ENCODE measurements around the gene POP5.
A peak's percentile ranks its signal among the peaks of the same experiment; 100 is the strongest.
"Not testable (repeated sequence)": the region's sequence is repeated elsewhere in the genome, so short reads cannot be mapped to it uniquely, and the experiment has no call there.

The POP5 gene

DNA sequence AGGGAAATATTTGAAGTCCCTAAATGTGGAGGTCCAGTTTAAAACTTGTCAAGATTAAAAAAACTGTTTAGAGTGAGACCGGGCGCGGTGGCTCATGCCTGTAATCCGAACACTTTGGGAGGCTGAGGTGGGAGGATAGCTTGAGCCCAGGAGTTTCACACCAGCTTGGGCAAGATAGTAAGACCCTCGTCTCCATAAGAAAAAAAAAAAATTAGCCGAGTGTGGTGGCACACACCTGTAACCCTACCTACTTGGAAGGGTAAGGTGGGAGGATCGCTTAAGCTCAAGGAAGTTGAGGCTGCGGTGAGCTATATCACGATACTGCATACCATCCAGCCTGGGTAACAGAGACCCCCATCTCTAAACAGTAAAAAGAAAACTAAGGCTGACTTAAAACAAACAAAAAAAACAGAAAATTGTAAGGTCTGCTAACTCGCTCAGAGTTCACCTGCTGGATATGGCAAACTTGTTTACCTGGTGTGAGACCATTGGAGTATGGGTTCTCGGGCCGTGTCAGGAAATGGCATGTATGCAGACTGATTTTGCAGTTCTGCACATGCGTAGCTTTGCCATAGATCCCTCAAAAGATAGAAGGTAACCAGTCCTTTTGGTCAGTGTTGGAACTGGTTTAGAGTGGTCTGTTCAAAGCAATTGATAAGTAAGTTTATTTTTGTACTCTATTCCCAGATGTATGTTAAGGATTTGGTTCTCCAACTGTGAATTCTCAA, 45.0 kb downstream of the POP5 start:
- DNase-seq, result no peak

DNA sequence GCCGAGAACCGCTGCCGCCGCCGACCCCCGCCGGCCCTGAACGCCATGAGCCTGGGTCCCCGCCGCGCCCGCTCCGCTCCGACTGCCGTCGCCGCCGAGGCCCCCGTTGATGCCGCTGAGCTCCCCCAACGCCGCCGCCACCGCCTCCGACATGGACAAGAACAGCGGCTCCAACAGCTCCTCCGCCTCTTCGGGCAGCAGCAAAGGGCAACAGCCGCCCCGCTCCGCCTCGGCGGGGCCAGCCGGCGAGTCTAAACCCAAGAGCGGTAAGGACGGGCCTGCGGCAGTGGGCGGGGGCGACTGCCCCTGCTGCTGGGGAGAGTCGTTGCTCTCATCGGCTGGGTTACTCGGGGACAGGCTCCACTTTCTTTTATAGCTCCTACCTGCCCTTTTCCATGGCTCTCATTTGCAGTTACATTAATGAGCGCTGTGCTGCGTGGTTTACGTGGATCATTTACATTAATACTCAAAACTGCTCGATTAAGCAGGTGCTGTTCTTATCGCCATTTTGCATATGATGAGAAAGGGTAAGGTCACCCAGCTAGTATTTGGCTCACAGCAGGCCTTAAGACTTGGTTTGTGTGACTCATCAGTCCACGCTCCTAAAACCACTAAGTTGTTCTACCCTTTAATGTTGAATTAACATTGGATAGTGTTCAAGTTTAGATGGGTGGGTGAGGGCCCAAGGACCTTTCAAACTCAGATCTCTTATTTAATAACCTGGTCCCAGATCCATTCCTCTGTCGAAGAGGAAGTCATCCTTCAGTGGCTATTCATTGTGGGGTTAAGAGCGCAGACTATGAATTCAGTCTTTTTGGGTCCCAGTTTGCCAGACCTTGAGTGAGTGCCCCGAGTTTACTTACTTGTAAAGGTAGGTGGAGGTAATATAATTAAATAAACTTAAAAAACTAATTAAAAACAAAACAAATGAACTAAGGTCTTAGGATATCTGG, 46.2 kb downstream of the POP5 start:
- DNase-seq, result peak; percentile 49

DNA sequence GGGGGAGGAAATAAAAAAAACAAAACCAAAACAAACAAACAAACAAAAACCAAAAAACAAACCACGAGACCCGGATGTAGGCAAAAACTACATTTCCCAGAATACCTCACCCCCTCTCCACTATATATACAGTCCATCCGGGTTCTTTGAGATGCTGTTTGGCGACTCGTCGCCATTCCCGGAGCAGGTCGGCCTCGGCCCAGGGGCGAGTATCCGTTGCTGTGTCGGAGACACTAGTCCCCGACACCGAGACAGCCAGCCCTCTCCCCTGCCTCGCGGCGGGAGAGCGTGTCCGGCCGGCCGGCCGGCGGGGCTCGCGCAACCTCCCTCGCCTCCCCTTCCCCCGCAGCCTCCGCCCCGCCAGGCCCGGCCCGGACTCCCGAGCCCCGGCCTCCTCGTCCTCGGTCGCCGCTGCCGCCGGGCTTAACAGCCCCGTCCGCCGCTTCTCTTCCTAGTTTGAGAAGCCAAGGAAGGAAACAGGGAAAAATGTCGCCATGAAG, 46.9 kb downstream of the POP5 start, which contains the start of gene RNF10:
TSS of gene RNF10 (plus strand) at position 154 of the 500 bp plus-strand sequence. CDS start 456 bp downstream, outside the sequence.
- peak; percentile 93 for DNase-seq

DNA sequence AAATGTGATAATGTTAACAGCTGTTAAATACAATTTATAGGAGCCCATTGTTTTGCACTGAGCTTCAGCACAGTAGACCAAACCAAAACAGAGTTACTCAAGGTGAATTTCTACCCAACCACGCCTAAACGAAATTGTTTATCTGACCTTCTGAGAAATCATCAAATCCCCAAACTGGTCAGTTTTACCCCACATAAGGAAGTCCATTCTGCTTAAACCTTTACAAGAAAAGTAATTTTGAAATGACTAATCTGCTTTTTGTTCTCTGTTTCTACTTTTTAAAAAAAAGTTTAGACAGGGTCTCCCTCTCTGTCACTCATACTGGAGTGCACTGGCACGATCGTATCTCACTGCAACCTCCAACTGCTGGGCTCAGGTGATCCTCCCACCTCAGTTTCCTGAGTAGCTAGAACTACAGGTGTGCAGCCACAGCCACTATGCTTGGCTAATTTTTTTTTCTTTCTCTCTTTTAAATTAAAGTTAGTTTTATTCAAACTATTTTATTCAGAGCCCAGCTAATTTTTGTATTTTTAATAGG, 48.4 kb downstream of the POP5 start:
- no peak for DNase-seq

DNA sequence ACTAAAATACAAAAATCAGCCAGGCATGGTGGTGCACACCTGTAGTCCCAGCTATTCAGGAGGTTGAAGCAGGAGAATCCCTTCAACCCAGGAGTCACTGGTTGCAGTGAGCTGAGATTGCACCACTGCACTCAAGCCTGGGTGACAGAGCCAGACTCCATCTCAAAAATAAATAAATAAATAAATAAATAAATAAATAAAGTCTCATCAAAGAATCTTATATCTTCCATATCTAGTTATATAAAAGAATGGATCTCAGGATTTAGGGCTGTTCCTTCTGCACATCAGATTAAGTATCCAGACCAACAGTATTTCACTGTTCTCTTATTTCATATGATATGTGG, 50.8 kb downstream of the POP5 start:
- DNase-seq, result not testable (repeated sequence)

- peak; percentile 56 for DNase-seq
Measured at GRCh38 chr12:120529641-120530417, 51.4 kb downstream of the POP5 start.

- DNase-seq, result peak; percentile 85
Measured at GRCh38 chr12:120528861-120529525, 52.2 kb downstream of the POP5 start, which contains the start of gene COQ5. TSS of gene COQ5 (minus strand) at chr12:120529158. CDS start at chr12:120529141, 17 bp downstream.
